Hepatocyte (in vitro differentiated cells): ENCODE data around the gene FAH.

Source experiments
- CTCF ChIP-seq: fragments of 200-600 bp; sonication (generic); IDR thresholded peaks from 2 replicates; pipeline ENCODE4 v1.5.1; 2016; ENCODE audit warnings: antibody characterized with exemption, mild to moderate bottlenecking; ENCODE audit not compliant: poor library complexity
- EZH2 ChIP-seq: fragments of 200-600 bp; sonication (generic); IDR thresholded peaks from 2 replicates; pipeline ENCODE4 v1.6.1; 2016; ENCODE audit warnings: antibody characterized with exemption, mild to moderate bottlenecking, borderline replicate concordance
- EZH2phosphoT487 ChIP-seq: fragments of 200-600 bp; sonication (generic); IDR thresholded peaks from one replicate; pipeline ENCODE4 v1.6.1; 2018; ENCODE audit warnings: antibody characterized with exemption, mild to moderate bottlenecking, low read depth, moderate library complexity; ENCODE audit not compliant: unreplicated experiment, severe bottlenecking

- TF ChIP-seq CTCF = no peak
- no peak for TF ChIP-seq EZH2
- no peak for TF ChIP-seq EZH2phosphoT487
Measured at GRCh38 chr15:80127911-80128310, 24.9 kb upstream of the FAH start.
